NCI-H82 (cell line): ENCODE measurements around the gene PLXNA4.
"Not testable (repeated sequence)": the region's sequence is repeated elsewhere in the genome, so short reads cannot be mapped to it uniquely, and the experiment has no call there.

Source experiments
- DNase-seq: peaks from one replicate; lab custom pipeline; 2025; lab: John Stamatoyannopoulos, UW

PLXNA4 gene

GRCh38 chr7:132390705-132391104 is 185.6 kb downstream of the PLXNA4 start:
- no peak for DNase-seq

- not testable (repeated sequence) for DNase-seq
These were observed 186.2 kb downstream of the PLXNA4 start for GRCh38 chr7:132390049-132390448.

- DNase-seq = no peak
These were observed 187.6 kb downstream of the PLXNA4 start for GRCh38 chr7:132388688-132389087.

- no peak for DNase-seq
These were observed 188.7 kb downstream of the PLXNA4 start for GRCh38 chr7:132387596-132387995.

GRCh38 chr7:132386201-132386681 is 190.0 kb downstream of the PLXNA4 start:
- DNase-seq = no peak

GRCh38 chr7:132383962-132384361 is 192.3 kb downstream of the PLXNA4 start:
- DNase-seq = no peak

- no peak for DNase-seq
These were observed 194.4 kb downstream of the PLXNA4 start for GRCh38 chr7:132381742-132382472.

- DNase-seq = no peak
These were observed 196.2 kb downstream of the PLXNA4 start for GRCh38 chr7:132380059-132380458.

- DNase-seq = no peak
These were observed 197.0 kb downstream of the PLXNA4 start for GRCh38 chr7:132379292-132379691.

GRCh38 chr7:132377703-132378584 is 198.3 kb downstream of the PLXNA4 start:
- DNase-seq = no peak

- no peak for DNase-seq
These were observed 199.3 kb downstream of the PLXNA4 start for GRCh38 chr7:132377015-132377414.

- peak; percentile 24 for DNase-seq
These were observed 199.8 kb downstream of the PLXNA4 start for GRCh38 chr7:132376361-132377013.

GRCh38 chr7:132373879-132374278 is 202.4 kb downstream of the PLXNA4 start:
- no peak for DNase-seq

GRCh38 chr7:132373041-132373440 is 203.2 kb downstream of the PLXNA4 start:
- no peak for DNase-seq

GRCh38 chr7:132371948-132372347 is 204.3 kb downstream of the PLXNA4 start:
- no peak for DNase-seq

- no peak for DNase-seq
These were observed 207.9 kb downstream of the PLXNA4 start for GRCh38 chr7:132368246-132368900.

- DNase-seq = no peak
These were observed 208.5 kb downstream of the PLXNA4 start for GRCh38 chr7:132367795-132368194.

GRCh38 chr7:132367004-132367403 is 209.3 kb downstream of the PLXNA4 start:
- no peak for DNase-seq

- DNase-seq = no peak
These were observed 212.0 kb downstream of the PLXNA4 start for GRCh38 chr7:132364226-132364625.

- no peak for DNase-seq
These were observed 214.2 kb downstream of the PLXNA4 start for GRCh38 chr7:132362059-132362458.

- no peak for DNase-seq
These were observed 215.1 kb downstream of the PLXNA4 start for GRCh38 chr7:132361146-132361545.

GRCh38 chr7:132359743-132360142 is 216.5 kb downstream of the PLXNA4 start:
- DNase-seq = no peak
